RWPE1 (cell line): ENCODE measurements around the gene LTV1.
A peak's percentile ranks its signal among the peaks of the same experiment; 100 is the strongest.

Source experiments
- CTCF ChIA-PET: fragments of 350-600 bp; sonication (Branson Sonifier 250); formaldehyde crosslinking; extraction: SDS; loops from one replicate; lab custom pipeline; 2021; lab: Yijun Ruan, JAX
- POLR2A ChIA-PET: fragments of 400-600 bp; formaldehyde crosslinking; extraction: SDS; loops from one replicate; lab custom pipeline; 2020; ENCODE audit warnings: antibody characterized with exemption; ENCODE audit not compliant: low non-redundant PET; lab: Yijun Ruan, JAX
- DNase-seq: peaks from one replicate; pipeline ENCODE4 v3.0.0; 2012; ENCODE audit warnings: low spot score
- H3K27ac ChIP-seq: fragments of 450-650 bp; 2 replicates; pipeline ENCODE4 v1.5.1; 2017
- CTCF ChIP-seq: fragments of 450-650 bp; conservative IDR thresholded peaks from 2 replicates; pipeline ENCODE4 v1.5.1; 2017; ENCODE audit warnings: low read depth, mild to moderate bottlenecking

The LTV1 gene

GRCh38 chr6:143806282-143807102, 36.6 kb upstream of the LTV1 start:
- no peak for TF ChIP-seq CTCF
- no peak overlapping the region for H3K27ac ChIP-seq
- CTCF ChIA-PET, result interaction anchor here (0.6 kb wide), 1 partner anchor 232 kb away, joined by 4 read pairs; no protein-coding TSS in a partner anchor
- DNase-seq, result no peak
- POLR2A ChIA-PET, result no interaction called here

GRCh38 chr6:143807103-143807772, 35.9 kb upstream of the LTV1 start:
- DNase-seq, result no peak
- CTCF ChIA-PET, result no interaction called here
- no peak for TF ChIP-seq CTCF
- H3K27ac ChIP-seq, result no peak overlapping the region
- POLR2A ChIA-PET, result no interaction called here

GRCh38 chr6:143810745-143811144, 32.4 kb upstream of the LTV1 start:
- ChIA-PET POLR2A (no interaction called here), CTCF (no interaction called here)
- TF ChIP-seq CTCF, result no peak
- no peak overlapping the region for H3K27ac ChIP-seq
- no peak for DNase-seq

GRCh38 chr6:143811501-143812157, 31.5 kb upstream of the LTV1 start:
- no peak for DNase-seq
- ChIA-PET CTCF (no interaction called here), POLR2A (no interaction called here)
- TF ChIP-seq CTCF, result no peak
- no peak overlapping the region for H3K27ac ChIP-seq

- no peak for DNase-seq
- no peak for TF ChIP-seq CTCF
- no peak overlapping the region for H3K27ac ChIP-seq
- ChIA-PET CTCF (no interaction called here), POLR2A (no interaction called here)
These were observed 25.5 kb upstream of the LTV1 start for GRCh38 chr6:143817621-143818020.

DNA sequence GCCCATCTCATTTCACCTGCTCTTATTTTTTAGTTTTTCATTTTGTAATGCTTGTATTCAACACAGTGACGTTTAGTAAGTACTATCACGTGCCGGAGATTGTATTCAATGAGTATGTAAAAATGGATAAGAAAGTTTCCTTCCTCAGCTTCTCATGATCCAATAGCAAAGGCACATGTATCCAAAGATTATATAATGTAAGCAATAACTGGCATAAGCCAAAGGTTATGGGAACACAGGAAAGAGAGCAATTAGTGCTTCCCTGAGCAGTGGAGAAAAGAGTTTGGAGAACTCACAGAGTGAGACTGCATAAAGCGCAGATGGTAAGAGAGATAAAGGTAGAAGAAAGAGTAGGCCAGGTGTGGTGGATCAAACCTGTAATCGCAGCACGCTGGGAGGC, 21.8 kb upstream of the LTV1 start:
- no peak for TF ChIP-seq CTCF
- DNase-seq, result no peak
- peak overlapping the region; percentile 28; the same call in 1 of the 2 replicates for H3K27ac ChIP-seq
- ChIA-PET CTCF (no interaction called here), POLR2A (no interaction called here)
